Transverse colon (tissue), 4 donors: ENCODE results near the gene NID1. TPM values are rescaled to one million over a fixed set of nuclear protein-coding genes. Genes with fewer than 3 reads are reported as not detected.

ENCODE experiments used
- DNase-seq: peaks from one replicate; pipeline ENCODE4 v3.0.0-alpha.2; 2019
- H3K27ac ChIP-seq, 4 donors: fragments of 200-600 bp; sonication (generic); 2 replicates each; pipeline ENCODE4 v1.5.1; 2016 to 2018; ENCODE audit warnings: inconsistent platforms in 4 of 4
- H3K27me3 ChIP-seq: fragments of 200-600 bp; sonication (generic); 2 replicates; pipeline ENCODE4 v1.5.1; 2017; ENCODE audit warnings: inconsistent platforms
- H3K36me3 ChIP-seq, 4 donors: fragments of 200-600 bp; sonication (generic); 2 replicates each; pipeline ENCODE4 v1.5.1; 2017 to 2019; ENCODE audit warnings: inconsistent platforms in 4 of 4
- H3K4me1 ChIP-seq, 4 donors: fragments of 200-600 bp; sonication (generic); 2 replicates each; pipeline ENCODE4 v1.5.1; 2017 to 2020; ENCODE audit warnings: inconsistent platforms in 4 of 4
- H3K4me3 ChIP-seq, 4 donors: fragments of 200-600 bp; sonication (generic); 1 replicate in 1 of 4; 2 replicates in 3 of 4; pipeline versions ENCODE4 v1.5.1 to v1.6.1; 2017 to 2019; ENCODE audit warnings: inconsistent platforms in 4 of 4
- H3K9me3 ChIP-seq, 2 donors: fragments of 200-600 bp; sonication (generic); 2 replicates each; pipeline ENCODE4 v1.5.1; 2017 to 2019; ENCODE audit warnings: inconsistent platforms in 2 of 2
- CTCF ChIP-seq, 5 experiments: fragments of 200-600 bp in 3 of 5; fragments of 450-650 bp in 2 of 5; sonication (generic) in 3 of 5; IDR thresholded peaks; 1 replicate in 2 of 5; 2 replicates in 3 of 5; pipeline ENCODE4 v1.5.1; 2016 to 2017; ENCODE audit warnings: antibody characterized with exemption in 5 of 5, inconsistent platforms in 3 of 5, mild to moderate bottlenecking in 2 of 5, moderate library complexity in 1 of 5
- EP300 ChIP-seq: sonication (generic); formaldehyde crosslinking; IDR thresholded peaks from one replicate; pipeline ENCODE4 v1.6.1; 2017; ENCODE audit warnings: antibody characterized with exemption, low read depth
- POLR2A ChIP-seq: fragments of 450-650 bp; IDR thresholded peaks from one replicate; pipeline ENCODE4 v1.6.1; 2016; ENCODE audit warnings: antibody characterized with exemption, mild to moderate bottlenecking, moderate library complexity
- POLR2AphosphoS5 ChIP-seq, 3 donors: sonication (generic); formaldehyde crosslinking; IDR thresholded peaks; one replicate each; pipeline ENCODE4 v1.6.1; 2016; ENCODE audit warnings: antibody characterized with exemption in 3 of 3
- WGBS, 2 donors: methylation state at CpG; one replicate each; pipeline ENCODE4 v1.1.5; 2018; ENCODE audit warnings: low coverage in 1 of 2; 5-methylcytosine and 5-hydroxymethylcytosine counted together
- in situ Hi-C, 4 donors: fragments of 200-750 bp; cut with MboI; loops; one replicate each; pipeline versions ENCODE4 v1.15.0 to v1.15.1; 2017; ENCODE audit warnings: low sequenced_read_pairs in 3 of 4, low pct_ligation_motif_present in 1 of 4, low pct_unique_long_range_greater_than_20kb in 1 of 4
- intact Hi-C: fragments of 100-400 bp; cut with DNase I; formaldehyde crosslinking; loops from one replicate; pipeline ENCODE4 v1.15.1; 2023; ENCODE audit warnings: low total_unique reads
- total RNA-seq, 4 donors: library from RNA; depleted of rRNA; stranded (reverse); fragments of >200 nt; gene quantifications; one replicate each; pipeline ENCODE4 v1.1.0, GENCODE V29; 2016

Gene NID1
- total RNA-seq, 4 donors from 2014 or later: 42.7 to 133 (median 63.5) TPM

DNA sequence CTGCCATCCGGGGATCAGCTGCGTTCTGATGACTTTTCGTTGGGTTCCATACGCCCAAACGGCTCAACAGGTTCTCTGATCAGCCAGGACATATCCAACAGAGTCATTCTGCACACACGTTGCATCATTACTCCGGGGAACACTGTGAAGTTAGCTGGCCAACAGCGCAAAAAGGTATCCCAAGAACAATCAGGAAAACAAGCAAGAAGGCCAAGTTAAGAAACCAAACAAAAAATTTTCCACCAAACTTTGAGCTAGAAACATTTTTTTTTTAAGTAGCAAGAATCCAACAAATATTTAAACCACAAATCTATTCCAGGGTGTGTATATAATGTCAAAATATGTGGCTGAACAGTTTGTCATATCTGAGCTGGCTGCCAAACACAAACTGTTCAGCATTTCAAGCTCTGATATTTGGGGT lies 29.2 kb downstream of the NID1 start:
- Histone ChIP-seq H3K4me1 (peaks cover 0 to 11% (median 4%) of the 10 kb centered on the region in 4 donors), H3K4me3 (no peak overlapping the region), H3K9me3 (no peaks in the 10 kb centered on the region), H3K27ac (peak overlapping the region in 2 of 4 donors; percentile 33 to 38), H3K36me3 (peaks cover 0 to 15% (median 0%) of the 10 kb centered on the region in 4 donors), H3K27me3 (no peaks in the 10 kb centered on the region)
- in situ Hi-C loops (no loop called here), intact Hi-C loops (no loop called here)
- TF ChIP-seq EP300 (no peak), CTCF (IDR thresholded peaks at IDR 0.05) (no peak), POLR2A (no peak), POLR2AphosphoS5 (IDR thresholded peaks at IDR 0.05) (no peak)
- DNase-seq: no peak
- WGBS, 2 donors: 82 to 85% methylated on average over 2 to 8 of the region's 8 CpGs

DNA sequence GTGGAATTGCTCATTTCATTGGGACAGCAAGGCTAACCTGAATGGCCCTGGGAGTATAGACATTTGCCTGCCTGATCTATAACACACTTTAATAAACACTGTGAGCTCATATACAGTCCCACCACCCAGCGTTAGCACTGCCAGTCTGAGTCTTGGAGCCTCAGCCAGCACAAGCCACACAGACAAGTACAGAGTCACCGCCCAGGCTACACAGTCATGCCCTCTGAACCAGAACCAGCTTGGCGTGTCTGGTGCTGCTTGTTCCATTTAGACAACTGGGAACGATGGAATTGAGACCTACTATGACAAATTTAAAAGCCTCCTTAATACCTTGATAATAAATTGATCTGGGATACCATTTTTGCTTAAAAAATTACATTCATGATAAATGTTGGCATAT lies 31.6 kb downstream of the NID1 start:
- Histone ChIP-seq H3K36me3 (peaks cover 0 to 20% (median under 1%) of the 10 kb centered on the region in 4 donors), H3K9me3 (no peaks in the 10 kb centered on the region), H3K27me3 (no peaks in the 10 kb centered on the region), H3K4me1 (peaks cover 0 to 7% (median 0%) of the 10 kb centered on the region in 4 donors), H3K27ac (no peak overlapping the region), H3K4me3 (no peak overlapping the region)
- 77% methylated on average over 4 of the region's 4 CpGs; no CpG with 5 or more reads in 1 of the 2 donors for WGBS, 2 donors
- no peak for DNase-seq
- in situ Hi-C loops: no loop called here
- TF ChIP-seq CTCF (IDR thresholded peaks at IDR 0.05) (no peak), POLR2A (no peak), EP300 (no peak), POLR2AphosphoS5 (IDR thresholded peaks at IDR 0.05) (no peak)
- intact Hi-C loops: no loop called here

DNA sequence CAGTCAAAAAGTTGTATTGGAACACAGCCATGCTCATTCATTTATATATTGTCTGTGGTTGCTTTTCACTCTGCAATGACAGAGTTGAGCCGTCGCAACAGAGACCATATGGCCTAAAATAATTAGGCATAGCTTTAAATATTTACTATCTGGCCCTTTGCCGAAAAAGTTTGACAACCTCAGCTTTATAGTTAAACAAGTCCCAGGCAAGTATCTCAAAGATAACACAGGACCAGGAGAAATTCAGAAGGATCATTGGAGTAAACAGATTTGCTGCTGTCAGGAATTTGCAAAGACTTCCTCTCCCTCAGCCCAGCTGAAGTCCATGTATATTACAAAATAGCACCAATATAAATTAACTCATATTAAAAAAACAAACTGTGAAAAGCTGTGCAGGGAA lies 34.4 kb downstream of the NID1 start:
- TF ChIP-seq CTCF (IDR thresholded peaks at IDR 0.05) (no peak), EP300 (no peak), POLR2A (no peak)
- no peaks in the 10 kb centered on the region for H3K27me3 ChIP-seq
- no peak overlapping the region for H3K4me3 ChIP-seq
- peaks cover 0 to 7% (median 0%) of the 10 kb centered on the region in 4 donors for H3K4me1 ChIP-seq
- H3K36me3 ChIP-seq: peaks cover 0 to 21% (median 8%) of the 10 kb centered on the region in 4 donors
- WGBS, 2 donors: 46 to 72% methylated on average over 3 of the region's 3 CpGs
- intact Hi-C loops: no loop called here
- no peak for DNase-seq
- H3K9me3 ChIP-seq: no peaks in the 10 kb centered on the region
- H3K27ac ChIP-seq: peak overlapping the region in 1 of 4 donors; percentile 6
- in situ Hi-C loops: no loop called here

DNA sequence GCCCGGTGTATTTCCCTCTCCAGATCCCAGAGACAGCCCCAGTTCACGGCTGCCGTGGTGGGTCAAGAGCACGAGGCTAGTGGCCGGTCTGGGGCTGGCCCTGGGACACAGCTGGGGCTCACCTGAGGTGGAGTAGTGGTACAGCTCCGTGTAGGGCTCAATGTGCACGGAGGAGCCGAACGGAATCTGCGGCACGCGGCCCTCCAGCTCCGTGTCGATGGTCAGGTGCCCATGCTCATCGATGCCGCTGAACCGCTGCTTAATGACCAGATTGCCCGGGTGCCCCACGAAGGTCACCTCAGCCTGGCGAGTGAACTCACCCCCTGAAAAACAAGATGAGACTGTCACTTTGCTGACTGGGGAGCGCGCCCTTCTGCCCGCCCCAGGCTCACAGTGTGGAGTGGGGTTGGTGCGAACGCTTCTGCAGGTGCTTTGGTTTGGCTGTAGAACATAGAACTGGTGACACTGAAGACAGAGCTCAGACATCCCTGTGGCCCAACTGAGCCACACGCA lies 35.4 kb downstream of the NID1 start:
- no peak overlapping the region for H3K4me3 ChIP-seq
- H3K27ac ChIP-seq: no peak overlapping the region
- H3K27me3 ChIP-seq: no peaks in the 10 kb centered on the region
- peaks cover 0 to 7% (median 0%) of the 10 kb centered on the region in 4 donors for H3K4me1 ChIP-seq
- TF ChIP-seq EP300 (no peak), POLR2A (no peak), POLR2AphosphoS5 (IDR thresholded peaks at IDR 0.05) (no peak), CTCF (IDR thresholded peaks at IDR 0.05) (no peak)
- intact Hi-C loops (no loop called here), in situ Hi-C loops (no loop called here)
- WGBS, 2 donors: 92 to 100% methylated on average over 1 to 26 of the region's 26 CpGs
- no peak for DNase-seq
- H3K9me3 ChIP-seq: no peaks in the 10 kb centered on the region
- H3K36me3 ChIP-seq: peaks cover 0 to 23% (median 9%) of the 10 kb centered on the region in 4 donors
